Neural crest cell (in vitro differentiated cells): ENCODE data around the gene CZIB. TPM values are rescaled to one million over a fixed set of nuclear protein-coding genes. Genes with fewer than 3 reads are reported as not detected.

Source experiments
- DNase-seq: peaks from one replicate; pipeline ENCODE4 v3.0.0; 2021; ENCODE audit warnings: low read depth, mixed read lengths, low spot score
- H3K27ac Mint-ChIP-seq: one replicate; pipeline ENCODE4 v1.8.0; 2021; ENCODE audit warnings: mild to moderate bottlenecking, mixed read lengths; ENCODE audit not compliant: unreplicated experiment
- H3K27me3 Mint-ChIP-seq: 2 replicates; pipeline ENCODE4 v1.8.0; 2021; ENCODE audit warnings: low read depth, mild to moderate bottlenecking, mixed read lengths
- H3K36me3 Mint-ChIP-seq: 2 replicates; pipeline ENCODE4 v1.8.0; 2021; ENCODE audit warnings: low read depth, mild to moderate bottlenecking, mixed read lengths
- H3K4me1 Mint-ChIP-seq: 2 replicates; pipeline ENCODE4 v1.8.0; 2021; ENCODE audit warnings: mixed read lengths
- H3K4me3 Mint-ChIP-seq: one replicate; pipeline ENCODE4 v1.8.0; 2021; ENCODE audit warnings: mild to moderate bottlenecking, mixed read lengths
- H3K9me3 Mint-ChIP-seq: 2 replicates; pipeline ENCODE4 v1.8.0; 2021; ENCODE audit warnings: mixed read lengths
- total RNA-seq: library from RNA; stranded (reverse); gene quantifications from 2 replicates; pipeline ENCODE4 v1.2.1, GENCODE V29; 2021
- TF ChIP-seq, protein P1 (sequence below): fragments of 200-600 bp; sonication (generic); conservative IDR thresholded peaks from 2 replicates; pipeline ENCODE4 v1.5.0; 2021; ENCODE audit warnings: antibody characterized with exemption, mild to moderate bottlenecking

The CZIB gene
- total RNA-seq, 1 donor from 2014 or later, result 84.1 TPM

DNA sequence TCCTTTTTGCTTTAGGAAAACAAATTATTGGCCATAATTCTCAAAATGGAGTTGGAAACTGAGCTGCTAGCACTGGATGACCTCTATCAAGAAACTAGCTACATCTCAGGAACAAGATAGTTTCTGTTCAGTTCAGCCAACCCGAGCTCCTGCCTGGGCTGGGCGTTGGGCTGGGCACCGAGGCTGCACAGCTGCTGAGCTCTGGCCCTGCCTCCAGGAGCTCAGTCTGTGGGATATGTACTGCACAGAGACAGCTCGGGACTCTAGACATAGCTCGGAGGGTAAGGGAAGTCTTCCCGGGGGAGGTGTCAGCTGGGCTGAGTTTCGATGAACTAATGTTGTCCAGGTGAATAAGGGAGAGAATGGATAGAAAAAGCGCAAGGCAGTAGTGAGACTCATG is 53.5 kb downstream of the CZIB start:
- H3K27ac Mint-ChIP-seq, result no peak overlapping the region
- no peak overlapping the region for H3K4me3 Mint-ChIP-seq

DNA sequence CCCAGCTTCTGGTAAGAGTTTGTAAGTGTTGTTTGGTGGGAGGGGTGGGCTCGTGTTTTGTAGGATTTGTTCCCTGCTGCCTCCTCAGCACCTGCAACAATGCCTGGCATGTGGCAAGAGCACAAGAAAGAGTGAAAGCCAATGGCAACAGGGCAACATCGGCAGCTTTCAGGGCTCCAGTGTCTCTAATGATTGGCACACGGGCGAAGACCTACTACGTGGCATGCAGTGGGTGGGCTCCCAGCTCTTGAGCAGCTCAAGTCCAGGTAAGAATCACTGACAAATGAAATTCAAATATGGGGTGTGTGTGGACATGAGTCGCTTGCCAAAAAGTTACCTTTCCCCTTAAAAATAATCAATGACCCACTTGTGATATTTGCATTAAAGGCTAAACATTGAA is 54.1 kb downstream of the CZIB start:
- H3K27ac Mint-ChIP-seq, result no peak overlapping the region

More for the DNA sequence above, 53.5 kb downstream of the CZIB start:
- Mint-ChIP-seq H3K36me3 (no peaks in the 10 kb centered on the region), H3K9me3 (no peaks in the 10 kb centered on the region), H3K4me1 (no peaks in the 10 kb centered on the region), H3K27me3 (peaks cover 2% of the 10 kb centered on the region)
- TF ChIP-seq, protein P1, sequence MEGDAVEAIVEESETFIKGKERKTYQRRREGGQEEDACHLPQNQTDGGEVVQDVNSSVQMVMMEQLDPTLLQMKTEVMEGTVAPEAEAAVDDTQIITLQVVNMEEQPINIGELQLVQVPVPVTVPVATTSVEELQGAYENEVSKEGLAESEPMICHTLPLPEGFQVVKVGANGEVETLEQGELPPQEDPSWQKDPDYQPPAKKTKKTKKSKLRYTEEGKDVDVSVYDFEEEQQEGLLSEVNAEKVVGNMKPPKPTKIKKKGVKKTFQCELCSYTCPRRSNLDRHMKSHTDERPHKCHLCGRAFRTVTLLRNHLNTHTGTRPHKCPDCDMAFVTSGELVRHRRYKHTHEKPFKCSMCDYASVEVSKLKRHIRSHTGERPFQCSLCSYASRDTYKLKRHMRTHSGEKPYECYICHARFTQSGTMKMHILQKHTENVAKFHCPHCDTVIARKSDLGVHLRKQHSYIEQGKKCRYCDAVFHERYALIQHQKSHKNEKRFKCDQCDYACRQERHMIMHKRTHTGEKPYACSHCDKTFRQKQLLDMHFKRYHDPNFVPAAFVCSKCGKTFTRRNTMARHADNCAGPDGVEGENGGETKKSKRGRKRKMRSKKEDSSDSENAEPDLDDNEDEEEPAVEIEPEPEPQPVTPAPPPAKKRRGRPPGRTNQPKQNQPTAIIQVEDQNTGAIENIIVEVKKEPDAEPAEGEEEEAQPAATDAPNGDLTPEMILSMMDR, result no peak
- no peak for DNase-seq

GRCh38 chr1:53165408-53165961 is 54.9 kb downstream of the CZIB start:
- DNase-seq, result no peak
- TF ChIP-seq, protein P1, result no peak

More for the DNA sequence above, 54.1 kb downstream of the CZIB start:
- H3K27me3 Mint-ChIP-seq, result peaks cover 2% of the 10 kb centered on the region
- no peaks in the 10 kb centered on the region for H3K36me3 Mint-ChIP-seq
- TF ChIP-seq, protein P1, result no peak
- DNase-seq, result no peak
- H3K4me3 Mint-ChIP-seq, result no peak overlapping the region
- H3K4me1 Mint-ChIP-seq, result no peaks in the 10 kb centered on the region
- H3K9me3 Mint-ChIP-seq, result no peaks in the 10 kb centered on the region

More at GRCh38 chr1:53165408-53165961, 54.9 kb downstream of the CZIB start:
- H3K4me1 Mint-ChIP-seq, result no peaks in the 10 kb centered on the region
- peaks cover 2% of the 10 kb centered on the region for H3K27me3 Mint-ChIP-seq
- no peaks in the 10 kb centered on the region for H3K36me3 Mint-ChIP-seq
- no peak overlapping the region for H3K4me3 Mint-ChIP-seq
- no peaks in the 10 kb centered on the region for H3K9me3 Mint-ChIP-seq
- no peak overlapping the region for H3K27ac Mint-ChIP-seq

Other genes starting within 250 kb of the CZIB start
- gene PODN, start 158.4 kb downstream of the CZIB start, total RNA-seq, result 0.43 and 0.65 TPM in 2 replicates
- gene SLC1A7, start 78.0 kb downstream of the CZIB start, total RNA-seq, result not detected in 2 replicates
- gene CPT2, start 23.8 kb downstream of the CZIB start, total RNA-seq, result 22.9 and 24.7 TPM in 2 replicates
- 76.6 and 78.9 TPM in 2 replicates for gene MAGOH, start 17.9 kb upstream of the CZIB start, total RNA-seq
- gene LRP8, start 107.4 kb upstream of the CZIB start, total RNA-seq, result 49.7 and 59.5 TPM in 2 replicates
- gene DMRTB1, start 238.8 kb upstream of the CZIB start, total RNA-seq, result not detected in 2 replicates